HG02852 (cell line): ENCODE measurements around the gene SIPA1L3.
"Not testable (repeated sequence)": the region's sequence is repeated elsewhere in the genome, so short reads cannot be mapped to it uniquely, and the experiment has no call there.

Experiments
- ATAC-seq: cut with Tn5 transposase; IDR thresholded peaks from one replicate; pipeline ENCODE4 v1.9.1; 2021; ENCODE audit warnings: mild to moderate bottlenecking, moderate library complexity; ENCODE audit not compliant: unreplicated experiment

Gene SIPA1L3

DNA sequence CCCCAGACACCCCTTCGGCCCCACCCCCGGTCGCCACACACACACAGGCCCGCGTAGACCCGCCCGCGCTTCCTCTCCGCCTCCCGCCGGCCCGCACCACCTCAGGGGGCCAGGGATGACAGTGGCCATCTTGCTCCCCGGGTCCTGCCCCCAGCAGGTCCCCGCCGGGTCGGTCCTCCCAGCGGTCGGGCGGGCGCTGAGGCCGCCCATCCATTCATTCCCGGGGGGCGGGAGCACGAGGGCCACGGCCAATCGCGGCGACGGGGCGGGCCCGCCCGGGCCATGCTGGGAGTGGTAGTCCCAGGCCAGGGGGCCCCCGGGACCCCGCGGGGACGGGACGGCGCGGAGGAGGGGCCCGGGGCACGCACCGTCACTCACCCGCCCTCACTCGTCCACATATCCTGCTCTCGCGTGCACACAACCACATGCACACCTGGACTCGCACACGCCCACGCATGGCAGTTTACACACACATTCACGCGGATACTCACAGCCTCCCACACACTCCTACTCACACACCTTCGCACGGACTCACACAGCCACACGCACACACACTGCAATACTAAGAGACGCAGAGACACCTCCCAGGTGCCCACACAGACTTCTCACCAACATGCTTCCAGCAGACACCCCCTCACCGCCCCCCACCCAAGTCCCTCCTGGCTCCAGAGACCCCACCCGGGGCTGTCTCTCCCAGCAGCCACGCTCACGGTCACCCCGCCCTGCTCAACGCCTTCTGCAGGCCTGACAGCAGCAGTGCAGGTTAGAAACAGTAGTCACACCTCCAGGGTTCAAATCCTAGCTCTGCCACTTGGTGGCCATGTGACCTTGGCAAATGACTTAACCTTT, 317.2 kb downstream of the SIPA1L3 start, which contains the start of gene DPF1:
TSS of gene DPF1 (minus strand) at position 209 of the 849 bp plus-strand sequence. CDS start at position 129, 80 bp downstream.
- ATAC-seq = peak; percentile 78

GRCh38 chr19:38224863-38225218, 317.8 kb downstream of the SIPA1L3 start:
- ATAC-seq = not testable (repeated sequence)

- no peak for ATAC-seq
Observed at GRCh38 chr19:38227287-38228004, 320.4 kb downstream of the SIPA1L3 start.

GRCh38 chr19:38228005-38228377, 321.0 kb downstream of the SIPA1L3 start:
- ATAC-seq = no peak

DNA sequence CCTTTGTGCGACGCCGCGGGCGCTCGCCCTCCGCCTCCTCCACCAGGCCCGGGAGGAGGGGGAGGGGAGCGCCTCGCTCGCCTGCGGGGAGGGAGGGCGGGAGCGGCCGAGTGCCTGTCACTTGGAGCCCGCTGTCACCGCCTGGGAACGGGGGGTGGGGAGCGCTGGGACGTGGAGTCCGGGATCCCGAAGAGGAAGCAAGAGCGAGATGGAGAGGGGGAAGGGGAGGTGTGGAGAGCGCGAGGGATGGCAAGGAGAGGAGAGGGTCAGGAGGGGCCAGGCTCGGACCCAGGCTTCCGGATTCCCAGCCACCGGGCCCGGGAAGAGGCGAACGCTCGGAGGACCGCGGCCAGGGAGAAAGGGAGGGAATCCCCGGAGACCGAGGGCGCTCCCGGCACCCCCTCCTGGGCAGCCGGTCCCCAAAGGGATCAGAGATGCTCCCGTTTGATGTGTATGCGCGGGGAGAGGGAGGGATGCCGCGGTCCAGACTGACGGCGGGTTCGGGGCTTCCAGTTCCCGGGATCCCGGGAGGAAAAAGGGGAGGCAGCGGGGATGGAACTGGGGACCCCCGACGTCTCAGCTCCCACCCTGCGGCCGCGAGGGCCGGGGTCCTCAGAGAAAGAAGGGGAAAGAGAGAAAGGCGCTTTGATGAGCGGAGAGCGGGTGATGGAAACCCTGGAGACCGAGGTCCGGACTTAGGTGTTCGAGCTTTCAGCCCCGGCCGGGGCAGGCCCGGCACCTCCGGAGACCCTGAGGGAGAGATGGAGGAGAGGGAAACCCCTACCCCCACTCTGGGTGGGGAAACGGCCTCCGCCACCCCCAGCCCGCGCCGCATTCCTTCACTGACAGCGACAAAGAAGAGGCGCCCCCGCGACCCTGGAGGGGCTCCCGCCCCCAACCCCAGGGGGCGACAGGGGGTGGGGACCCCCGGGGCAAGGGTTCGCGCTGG, 321.8 kb downstream of the SIPA1L3 start:
- no peak for ATAC-seq

- peak; percentile 68 for ATAC-seq
Observed at GRCh38 chr19:38229585-38230073, 322.6 kb downstream of the SIPA1L3 start.

GRCh38 chr19:38230506-38231133, 323.6 kb downstream of the SIPA1L3 start:
- ATAC-seq = not testable (repeated sequence)

- ATAC-seq = no peak
Observed at GRCh38 chr19:38231918-38232317, 324.9 kb downstream of the SIPA1L3 start.

DNA sequence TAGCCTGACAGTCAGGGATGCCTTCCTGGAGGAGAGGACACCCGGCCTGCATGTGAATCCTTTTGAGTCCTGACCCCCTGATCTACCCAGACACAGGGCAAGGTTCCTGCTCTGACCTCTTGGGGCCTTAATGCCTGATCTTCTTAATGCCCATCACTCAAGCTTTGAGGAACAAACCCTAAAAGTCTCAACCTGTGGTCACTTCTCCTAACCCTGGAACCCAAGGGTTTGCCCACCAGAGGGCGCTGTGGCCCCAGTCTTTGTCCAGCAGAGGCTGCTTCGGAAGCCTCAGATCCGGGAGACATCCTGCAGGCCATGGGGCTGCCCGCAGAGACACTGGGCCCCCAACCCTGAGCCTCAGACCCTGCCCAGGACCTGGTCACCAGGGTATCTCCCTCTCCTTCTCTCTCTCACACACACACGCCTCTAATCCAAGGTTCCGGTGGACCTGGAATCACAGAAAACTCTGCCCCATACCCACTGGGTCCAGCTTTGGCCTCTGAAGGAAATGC, 326.8 kb downstream of the SIPA1L3 start:
- no peak for ATAC-seq

DNA sequence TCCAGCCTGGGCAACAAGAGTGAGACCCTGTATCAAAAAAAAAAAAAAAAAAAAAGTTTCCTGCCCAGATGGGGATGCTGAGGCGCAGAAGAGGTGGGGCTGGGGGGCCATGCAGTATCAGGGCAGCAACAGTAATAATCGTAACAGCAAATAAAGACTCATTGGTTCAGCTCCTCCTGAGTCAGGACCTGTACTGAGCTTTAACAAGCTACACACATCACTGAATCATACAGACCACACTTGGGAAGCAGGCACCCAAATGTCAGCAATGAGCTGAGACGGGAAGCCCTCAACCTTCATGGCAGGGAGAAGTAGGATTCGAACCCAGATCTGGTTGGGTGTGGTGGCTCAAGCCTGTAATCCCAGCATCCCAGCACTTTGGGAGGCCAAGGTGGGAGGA, 327.6 kb downstream of the SIPA1L3 start:
- ATAC-seq = no peak

DNA sequence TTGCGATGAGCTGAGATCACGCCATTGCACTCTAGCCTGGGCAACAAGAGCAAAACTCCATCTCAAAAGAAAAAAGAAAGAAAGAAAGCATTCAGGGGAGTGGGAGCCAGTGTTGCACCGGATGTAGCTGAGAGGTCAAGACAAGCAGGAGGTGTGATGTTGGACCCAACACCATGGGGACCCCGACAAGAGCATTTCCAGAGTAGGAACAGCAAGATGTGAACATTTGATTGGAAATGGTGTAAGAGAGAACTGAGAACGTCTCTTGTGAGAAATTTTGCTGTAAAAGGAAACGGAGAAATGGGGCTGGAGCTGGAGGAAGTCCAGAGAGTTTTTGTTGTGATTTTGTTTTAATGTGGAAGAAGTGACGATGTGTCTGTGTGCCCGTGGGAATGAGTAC, 332.8 kb downstream of the SIPA1L3 start:
- ATAC-seq = no peak

DNA sequence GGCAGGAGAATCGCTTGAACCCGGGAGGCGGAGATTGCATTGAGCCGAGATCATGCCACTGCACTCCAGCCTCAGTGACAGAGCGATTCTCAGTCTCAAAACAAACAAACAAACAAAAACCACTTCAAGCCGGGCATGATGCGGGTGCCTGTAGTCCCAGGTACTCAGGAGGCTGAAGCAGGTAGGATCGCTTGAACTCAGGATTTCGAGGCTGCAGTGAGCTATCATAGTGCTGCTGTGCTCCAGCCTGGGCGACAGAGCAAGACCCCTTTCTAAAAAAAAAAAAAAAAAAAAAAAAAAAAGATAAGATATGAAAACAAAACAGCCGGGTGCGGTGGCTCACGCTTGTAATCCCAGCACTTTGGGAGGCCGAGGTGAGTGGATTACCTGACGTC, 336.3 kb downstream of the SIPA1L3 start:
- ATAC-seq = no peak

GRCh38 chr19:38245826-38246498, 339.0 kb downstream of the SIPA1L3 start:
- ATAC-seq = no peak

- ATAC-seq = no peak
Observed at GRCh38 chr19:38247126-38247525, 340.1 kb downstream of the SIPA1L3 start.

- no peak for ATAC-seq
Observed at GRCh38 chr19:38247734-38248268, 340.8 kb downstream of the SIPA1L3 start.

DNA sequence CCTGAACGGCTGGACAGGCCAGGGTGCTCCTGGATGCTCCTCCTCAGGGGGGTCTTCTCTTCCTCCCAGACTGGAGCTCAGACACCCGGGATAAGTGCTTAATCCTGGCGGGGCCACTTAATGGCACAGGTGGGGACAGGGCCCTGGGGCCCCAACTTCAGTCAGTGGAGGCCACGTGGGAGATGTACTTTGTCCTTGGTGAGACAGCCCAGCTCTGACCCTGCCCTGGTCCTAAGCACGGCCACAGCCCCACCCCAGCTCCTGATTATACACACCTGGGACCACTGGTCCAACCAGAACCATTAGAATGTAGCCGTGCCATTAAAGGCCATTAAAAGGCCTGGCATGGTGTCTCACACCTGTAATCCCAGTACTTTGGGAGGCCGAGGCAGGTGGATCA, 341.4 kb downstream of the SIPA1L3 start:
- ATAC-seq = no peak

GRCh38 chr19:38250428-38250820, 343.4 kb downstream of the SIPA1L3 start:
- no peak for ATAC-seq

DNA sequence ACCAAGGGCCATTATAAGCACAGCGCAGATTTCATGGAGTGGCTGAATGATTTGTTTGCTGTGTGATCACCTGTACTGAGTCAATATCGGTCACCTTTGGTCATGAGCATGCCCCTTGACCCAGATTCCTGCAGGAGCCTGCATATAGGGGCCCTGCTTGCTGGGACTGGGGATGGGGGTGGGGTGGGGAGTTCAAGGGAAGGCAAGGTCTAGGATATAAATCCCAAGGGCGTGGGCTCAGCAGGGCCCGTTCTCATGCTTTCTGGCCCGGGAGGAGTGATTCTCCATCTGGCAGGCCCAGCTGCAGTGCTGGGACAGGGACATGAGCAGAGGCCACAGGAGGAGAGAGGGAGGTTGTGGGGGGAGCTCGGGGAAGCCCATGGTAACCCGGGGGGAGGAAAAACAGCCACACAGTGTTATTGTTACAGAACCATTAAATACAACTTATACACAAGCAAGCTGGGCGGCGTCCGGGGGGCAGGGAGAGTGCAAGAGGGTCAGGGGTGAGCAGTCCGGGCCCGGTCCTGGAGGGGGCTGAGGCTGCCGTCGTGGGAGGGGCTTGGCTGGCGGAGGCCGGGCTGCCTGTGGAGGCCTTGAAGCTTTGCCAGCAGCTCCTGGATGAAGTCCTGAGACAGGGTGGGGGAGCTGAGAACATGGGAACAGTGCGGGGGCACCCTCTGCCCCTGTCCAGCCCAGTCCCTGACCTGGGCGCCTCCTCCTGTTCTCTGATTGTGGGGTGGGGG, 344.0 kb downstream of the SIPA1L3 start:
- no peak for ATAC-seq

- no peak for ATAC-seq
Observed at GRCh38 chr19:38251564-38252051, 344.6 kb downstream of the SIPA1L3 start.
